ENCODE results near the gene ITGAD.

Gene ITGAD

GRCh38 chr16:31365131-31365865 is 27.8 kb upstream of the ITGAD start:
- DNase-seq (ENCODE audit: low spot score), result no peak

DNA sequence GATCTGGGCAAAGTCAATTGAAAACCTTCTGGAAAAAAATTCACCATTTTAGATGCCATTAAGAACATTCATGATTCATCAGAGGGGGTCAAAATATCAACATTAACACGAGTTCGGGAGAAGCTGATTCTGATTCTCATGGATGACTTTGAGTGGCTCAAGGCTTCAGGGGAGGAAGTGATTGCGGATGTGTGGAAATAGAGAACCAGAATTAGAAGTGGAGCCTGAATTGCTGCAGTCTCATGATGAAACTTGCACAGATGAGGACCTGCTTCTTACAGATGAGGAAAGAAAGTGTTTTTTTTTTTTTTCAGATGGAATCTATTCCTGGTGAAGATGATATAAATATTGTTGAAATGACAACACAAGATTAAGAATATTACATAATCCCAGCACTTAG is 25.3 kb upstream of the ITGAD start:
- no peak for DNase-seq (ENCODE audit: low spot score)

DNA sequence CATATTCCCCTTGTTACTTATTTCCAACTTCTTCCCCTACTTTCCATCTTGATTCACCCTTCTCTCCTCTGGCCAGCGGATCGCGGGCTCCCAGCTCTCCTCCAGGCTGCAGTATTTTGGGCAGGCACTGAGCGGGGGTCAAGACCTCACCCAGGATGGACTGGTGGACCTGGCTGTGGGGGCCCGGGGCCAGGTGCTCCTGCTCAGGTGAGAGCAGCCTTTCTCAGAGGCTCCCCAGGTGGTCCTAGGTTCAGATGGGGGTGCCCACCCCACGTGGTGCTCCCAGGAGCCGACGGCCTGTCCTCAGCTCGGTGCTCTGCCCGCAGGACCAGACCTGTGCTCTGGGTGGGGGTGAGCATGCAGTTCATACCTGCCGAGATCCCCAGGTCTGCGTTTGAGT is 22.1 kb upstream of the ITGAD start:
- DNase-seq (ENCODE audit: low spot score), result no peak

DNA sequence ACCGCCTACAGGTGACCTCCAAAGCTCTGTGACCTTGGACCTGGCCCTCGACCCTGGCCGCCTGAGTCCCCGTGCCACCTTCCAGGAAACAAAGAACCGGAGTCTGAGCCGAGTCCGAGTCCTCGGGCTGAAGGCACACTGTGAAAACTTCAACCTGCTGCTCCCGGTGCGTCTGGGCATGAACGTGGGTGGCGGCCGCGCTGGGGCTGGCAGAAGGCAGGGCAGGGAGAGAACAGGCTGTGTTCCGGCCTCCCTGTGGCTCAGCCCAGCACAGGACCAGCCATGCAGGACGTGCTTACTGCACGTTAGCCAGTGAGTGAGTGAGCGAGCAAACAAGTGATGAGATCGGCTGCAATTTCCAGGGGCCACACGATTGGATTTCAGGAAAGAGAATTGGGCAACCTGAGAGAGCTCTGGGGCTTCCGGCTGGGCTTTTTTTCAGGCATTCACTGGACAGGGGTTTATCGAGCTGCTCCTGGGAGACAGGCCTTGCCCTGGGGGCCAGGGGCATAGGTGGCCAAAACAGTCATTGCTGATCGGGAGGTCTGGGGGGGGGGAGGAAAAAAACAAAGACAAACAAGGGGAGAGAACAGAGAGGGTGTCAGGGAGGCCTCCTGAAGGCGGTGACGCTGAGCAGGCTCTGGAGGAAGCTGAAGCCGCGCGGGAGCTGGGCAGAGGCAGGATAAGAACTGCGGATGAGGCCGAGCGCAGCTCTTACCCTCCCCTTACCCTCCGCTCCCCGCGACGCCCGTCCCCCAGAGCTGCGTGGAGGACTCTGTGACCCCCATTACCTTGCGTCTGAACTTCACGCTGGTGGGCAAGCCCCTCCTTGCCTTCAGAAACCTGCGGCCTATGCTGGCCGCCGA is 21.3 kb upstream of the ITGAD start:
- no peak for DNase-seq (ENCODE audit: low spot score)

DNA sequence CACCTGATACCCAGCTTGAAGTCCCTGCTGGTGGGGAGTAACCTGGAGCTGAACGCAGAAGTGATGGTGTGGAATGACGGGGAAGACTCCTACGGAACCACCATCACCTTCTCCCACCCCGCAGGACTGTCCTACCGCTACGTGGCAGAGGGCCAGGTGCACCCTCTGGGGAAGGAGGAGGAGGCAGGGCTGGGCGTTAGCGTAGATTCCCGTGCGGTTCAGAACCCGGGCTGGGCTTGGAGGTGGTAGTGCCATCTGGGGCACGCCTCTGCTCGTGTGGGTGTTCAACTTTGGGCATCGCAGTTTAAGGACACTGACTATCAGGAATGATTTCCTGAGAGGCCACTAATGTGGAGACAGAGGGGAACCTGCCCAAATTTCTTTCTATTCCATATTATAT is 19.9 kb upstream of the ITGAD start:
- DNase-seq (ENCODE audit: low spot score), result no peak

DNA sequence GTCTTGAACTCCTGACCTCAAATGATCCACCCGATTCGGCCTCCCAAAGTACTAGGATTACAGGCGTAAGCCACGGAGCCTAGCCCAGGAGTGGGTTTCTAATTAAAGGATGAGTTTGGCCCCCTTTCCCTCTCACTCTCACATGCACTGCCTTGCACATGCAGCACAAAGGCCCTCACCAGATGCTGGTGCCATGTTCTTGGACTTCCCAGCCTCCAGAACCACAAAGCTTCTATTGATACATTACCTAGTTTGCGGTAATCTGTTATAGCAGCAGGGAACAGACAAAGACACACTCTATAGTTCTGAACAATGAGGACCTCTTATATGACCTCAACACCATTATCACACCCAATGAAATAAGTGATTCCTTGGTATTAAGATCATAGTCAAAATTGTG is 17.9 kb upstream of the ITGAD start:
- no peak for DNase-seq (ENCODE audit: low spot score)

DNA sequence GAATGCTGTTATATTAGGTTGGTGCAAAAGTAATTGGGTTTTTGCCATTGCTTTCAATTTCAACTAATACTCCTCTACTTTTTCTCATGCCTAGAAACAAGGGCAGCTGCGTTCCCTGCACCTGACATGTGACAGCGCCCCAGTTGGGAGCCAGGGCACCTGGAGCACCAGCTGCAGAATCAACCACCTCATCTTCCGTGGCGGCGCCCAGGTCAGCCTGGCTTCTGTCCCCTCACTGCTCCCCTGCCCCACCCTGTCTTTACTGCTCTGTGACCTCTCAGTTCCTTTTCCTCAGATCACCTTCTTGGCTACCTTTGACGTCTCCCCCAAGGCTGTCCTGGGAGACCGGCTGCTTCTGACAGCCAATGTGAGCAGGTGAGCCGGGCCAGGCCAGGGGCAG is 16.4 kb upstream of the ITGAD start:
- no peak for DNase-seq (ENCODE audit: low spot score)

GRCh38 chr16:31377210-31377903 is 15.8 kb upstream of the ITGAD start:
- DNase-seq (ENCODE audit: low spot score), result no peak

DNA sequence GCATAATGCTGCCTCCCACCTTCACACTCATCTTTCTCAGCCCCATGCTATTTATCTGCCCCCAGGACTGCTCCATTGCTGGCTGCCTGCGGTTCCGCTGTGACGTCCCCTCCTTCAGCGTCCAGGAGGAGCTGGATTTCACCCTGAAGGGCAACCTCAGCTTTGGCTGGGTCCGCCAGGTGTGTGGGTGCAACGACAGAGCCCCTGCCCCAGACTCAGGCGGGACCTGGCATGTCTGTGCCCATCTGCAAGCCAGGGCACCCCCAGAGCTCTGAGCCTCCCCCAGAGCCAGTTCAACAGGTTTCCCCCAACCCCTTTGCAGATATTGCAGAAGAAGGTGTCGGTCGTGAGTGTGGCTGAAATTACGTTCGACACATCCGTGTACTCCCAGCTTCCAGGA is 12.9 kb upstream of the ITGAD start:
- no peak for DNase-seq (ENCODE audit: low spot score)

DNA sequence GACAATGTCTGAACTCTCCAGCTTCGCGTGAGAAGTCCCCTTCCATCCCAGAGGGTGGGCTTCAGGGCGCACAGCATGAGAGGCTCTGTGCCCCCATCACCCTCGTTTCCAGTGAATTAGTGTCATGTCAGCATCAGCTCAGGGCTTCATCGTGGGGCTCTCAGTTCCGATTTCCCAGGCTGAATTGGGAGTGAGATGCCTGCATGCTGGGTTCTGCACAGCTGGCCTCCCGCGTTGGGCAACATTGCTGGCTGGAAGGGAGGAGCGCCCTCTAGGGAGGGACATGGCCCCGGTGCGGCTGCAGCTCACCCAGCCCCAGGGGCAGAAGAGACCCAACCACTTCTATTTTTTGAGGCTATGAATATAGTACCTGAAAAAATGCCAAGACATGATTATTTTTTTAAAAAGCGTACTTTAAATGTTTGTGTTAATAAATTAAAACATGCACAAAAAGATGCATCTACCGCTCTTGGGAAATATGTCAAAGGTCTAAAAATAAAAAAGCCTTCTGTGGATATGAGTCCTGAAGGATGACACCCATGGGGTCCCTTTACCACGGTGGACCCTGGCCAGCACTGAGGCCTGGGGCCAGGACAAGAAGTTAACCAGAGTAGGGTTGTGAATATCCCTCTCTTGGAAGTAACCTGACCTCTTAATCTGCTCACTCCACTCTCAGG is 10.5 kb upstream of the ITGAD start:
- peak; percentile 35 for DNase-seq (ENCODE audit: low spot score)

DNA sequence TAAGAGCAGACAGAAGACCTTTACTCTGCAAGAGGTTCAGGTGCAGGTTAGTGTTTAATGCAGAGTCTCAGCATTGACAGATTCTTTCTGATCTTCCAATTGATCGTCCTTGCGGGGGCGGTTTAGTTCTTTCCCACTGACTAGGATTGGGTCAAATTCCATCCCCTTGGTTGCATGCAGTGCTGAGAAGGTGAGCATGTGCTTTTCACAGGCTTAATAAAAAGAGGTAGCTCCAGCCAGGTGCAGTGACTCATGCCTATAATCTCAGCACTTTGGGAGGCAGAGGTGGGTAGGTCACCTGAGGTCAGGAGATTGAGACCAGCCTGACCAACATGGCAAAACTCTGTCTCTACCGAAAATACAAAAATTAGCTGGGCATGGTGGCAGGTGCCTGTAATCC is 7.5 kb upstream of the ITGAD start:
- DNase-seq (ENCODE audit: low spot score), result no peak

DNA sequence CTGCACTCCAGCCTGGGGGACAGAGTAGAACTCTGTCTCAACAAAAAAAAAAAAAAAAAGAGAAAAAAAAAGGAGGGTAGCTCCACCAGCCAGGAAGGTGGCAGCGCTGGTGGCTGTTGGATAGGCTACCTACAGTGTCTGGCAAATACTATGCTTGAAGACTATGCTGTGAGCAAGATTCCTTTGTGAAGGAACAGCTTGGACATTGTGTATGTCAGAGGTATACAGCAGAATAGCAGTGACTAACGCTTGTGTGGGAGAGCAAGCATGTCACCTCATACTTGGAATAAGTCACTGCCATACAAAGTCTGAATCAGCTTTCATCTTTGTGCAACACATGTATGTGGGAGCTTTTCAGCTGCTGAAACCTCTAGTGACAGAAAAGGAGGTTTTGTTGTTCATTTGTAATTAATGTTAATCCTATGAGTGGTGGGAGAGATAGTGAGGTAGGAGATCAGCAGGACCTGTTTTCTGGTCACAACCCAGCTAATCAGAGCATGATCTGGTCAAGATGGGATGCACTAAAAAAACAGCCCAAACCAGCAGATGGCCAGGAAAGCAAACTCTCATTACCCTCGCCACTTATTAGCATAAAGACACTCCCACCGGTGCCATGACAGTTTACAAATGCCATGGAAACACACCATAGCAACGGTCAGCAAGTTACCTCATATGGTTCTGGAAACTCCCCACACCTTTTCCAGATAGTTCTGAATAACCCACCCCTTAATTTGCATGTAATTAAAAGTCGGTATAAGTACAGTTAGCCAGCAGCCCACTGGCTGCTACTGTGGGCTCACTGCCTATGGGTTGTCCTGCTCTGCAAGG is 6.8 kb upstream of the ITGAD start:
- peak; percentile 90 for DNase-seq (ENCODE audit: low spot score)

GRCh38 chr16:31388535-31388934 is 4.6 kb upstream of the ITGAD start:
- DNase-seq (ENCODE audit: low spot score), result no peak

- no peak for DNase-seq (ENCODE audit: low spot score)
These were observed 2.6 kb upstream of the ITGAD start for GRCh38 chr16:31390504-31391041.

DNA sequence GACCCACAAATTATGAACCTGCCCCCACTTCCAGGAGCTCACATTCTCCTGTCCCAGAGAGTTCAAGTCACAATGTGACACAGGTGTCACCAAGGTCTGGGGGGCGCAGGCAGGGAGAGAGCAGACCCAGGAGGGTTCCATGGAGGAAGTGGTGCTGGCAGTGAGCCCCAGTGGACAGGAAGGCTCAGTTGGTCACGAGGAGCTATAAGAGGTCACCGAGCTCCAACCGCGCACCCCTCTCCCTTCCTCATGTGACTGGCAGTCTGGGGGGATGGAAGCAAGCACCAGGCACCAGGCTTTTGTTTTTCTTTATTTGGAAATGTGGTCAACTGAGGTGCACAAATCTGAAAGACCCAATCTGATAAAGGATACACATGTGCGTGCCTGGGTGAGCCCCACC is 2.5 kb downstream of the ITGAD start:
- no peak for DNase-seq (ENCODE audit: low spot score)

GRCh38 chr16:31397096-31397660 is 4.0 kb downstream of the ITGAD start:
- no peak for DNase-seq (ENCODE audit: low spot score)

DNA sequence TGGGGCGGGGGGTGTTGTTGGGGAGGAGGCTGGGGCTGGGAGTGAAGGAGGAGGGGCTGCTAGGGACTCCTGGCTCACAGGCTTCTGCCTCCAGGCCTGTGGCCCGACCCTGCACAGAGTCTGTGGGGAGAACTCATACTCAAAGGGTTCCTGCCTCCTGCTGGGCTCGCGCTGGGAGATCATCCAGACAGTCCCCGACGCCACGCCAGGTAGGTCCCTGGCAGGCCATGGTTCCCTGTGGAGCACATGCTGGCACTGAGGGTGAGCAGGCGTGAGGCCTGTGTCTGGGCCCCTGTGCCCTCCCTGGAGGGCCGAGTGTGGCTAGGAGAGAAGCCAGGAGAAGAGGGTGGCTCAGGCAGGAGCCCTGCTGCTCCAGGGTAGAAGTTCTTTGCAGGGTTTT is 4.6 kb downstream of the ITGAD start:
- no peak for DNase-seq (ENCODE audit: low spot score)

DNA sequence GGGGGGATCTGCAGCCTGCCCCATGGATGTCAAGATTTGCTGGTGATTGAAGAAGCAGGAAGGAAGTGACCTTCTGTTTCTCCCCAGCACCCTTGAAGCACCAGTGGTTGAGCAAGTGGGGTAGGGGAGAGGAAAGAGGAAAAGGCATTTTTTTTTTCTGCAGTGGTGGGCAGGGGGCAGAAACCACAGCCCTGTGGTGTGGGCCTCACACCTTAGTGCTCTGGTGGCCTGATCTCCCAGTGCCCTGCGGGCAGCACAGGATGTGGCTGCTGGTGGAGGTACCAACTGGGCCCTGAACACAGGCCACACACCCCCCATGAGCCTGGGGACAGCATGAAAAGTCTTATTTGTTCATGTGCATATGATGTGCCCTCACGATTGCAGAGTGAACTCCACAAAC is 7.1 kb downstream of the ITGAD start:
- DNase-seq (ENCODE audit: low spot score), result no peak

DNA sequence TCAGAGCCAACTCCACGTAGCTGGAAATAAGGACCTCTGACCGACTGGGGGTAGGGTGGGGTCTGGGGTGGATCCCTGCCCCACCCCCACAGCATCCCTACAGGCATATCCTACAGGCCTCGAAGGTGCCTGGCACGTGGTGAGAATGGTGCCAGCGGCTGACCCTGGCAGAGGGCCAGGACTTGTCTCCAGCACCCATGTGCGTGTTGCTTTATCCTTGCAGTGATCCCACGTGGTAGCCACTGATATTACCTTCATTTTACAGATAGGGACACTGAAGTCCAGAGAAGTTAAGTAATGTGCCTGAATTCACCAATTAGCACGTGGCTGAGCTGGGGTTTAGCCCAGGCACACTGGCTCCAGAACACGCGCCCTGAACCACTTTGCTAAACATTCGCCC is 8.3 kb downstream of the ITGAD start:
- no peak for DNase-seq (ENCODE audit: low spot score)

GRCh38 chr16:31402687-31403086 is 9.6 kb downstream of the ITGAD start:
- DNase-seq (ENCODE audit: low spot score), result peak; percentile 9

All from RKO (cell line).